ENCODE measurements around the gene CASK. TPM values are rescaled to one million over a fixed set of nuclear protein-coding genes. Genes with fewer than 3 reads are reported as not detected.

Gene CASK
- total and polyA plus RNA-seq, 2 of the 13 experiments (the other 11 are each of a cell fraction or from before 2014, with no cell fraction given) = 14.5 to 16.0 TPM

DNA sequence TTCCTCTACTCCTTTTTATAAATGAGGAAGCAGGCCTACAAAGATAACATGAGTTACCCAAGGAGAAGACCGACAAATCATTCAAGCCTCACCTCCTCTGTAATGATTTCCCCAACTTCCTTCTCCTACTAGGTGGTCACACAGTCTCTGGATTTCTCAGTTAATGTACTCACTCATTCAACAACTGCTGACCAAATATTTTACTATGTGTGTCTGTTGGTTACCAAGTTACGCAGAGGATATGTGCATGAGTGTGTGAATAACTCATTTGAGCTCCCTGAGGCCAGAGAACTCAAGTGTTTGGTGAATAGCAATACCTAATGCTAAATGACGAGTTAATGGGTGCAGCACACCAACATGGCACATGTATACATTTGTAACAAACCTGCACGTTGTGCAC, 10.4 kb downstream of the CASK start (continued):
- TF ChIP-seq, protein P1, sequence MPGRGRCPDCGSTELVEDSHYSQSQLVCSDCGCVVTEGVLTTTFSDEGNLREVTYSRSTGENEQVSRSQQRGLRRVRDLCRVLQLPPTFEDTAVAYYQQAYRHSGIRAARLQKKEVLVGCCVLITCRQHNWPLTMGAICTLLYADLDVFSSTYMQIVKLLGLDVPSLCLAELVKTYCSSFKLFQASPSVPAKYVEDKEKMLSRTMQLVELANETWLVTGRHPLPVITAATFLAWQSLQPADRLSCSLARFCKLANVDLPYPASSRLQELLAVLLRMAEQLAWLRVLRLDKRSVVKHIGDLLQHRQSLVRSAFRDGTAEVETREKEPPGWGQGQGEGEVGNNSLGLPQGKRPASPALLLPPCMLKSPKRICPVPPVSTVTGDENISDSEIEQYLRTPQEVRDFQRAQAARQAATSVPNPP (CRISPR knock-in tag; IDR thresholded peaks at IDR 0.05) = no peak
- no peak for TF ChIP-seq FOXC1 (CRISPR knock-in tag; IDR thresholded peaks at IDR 0.05; ENCODE audit: borderline replicate concordance)

DNA sequence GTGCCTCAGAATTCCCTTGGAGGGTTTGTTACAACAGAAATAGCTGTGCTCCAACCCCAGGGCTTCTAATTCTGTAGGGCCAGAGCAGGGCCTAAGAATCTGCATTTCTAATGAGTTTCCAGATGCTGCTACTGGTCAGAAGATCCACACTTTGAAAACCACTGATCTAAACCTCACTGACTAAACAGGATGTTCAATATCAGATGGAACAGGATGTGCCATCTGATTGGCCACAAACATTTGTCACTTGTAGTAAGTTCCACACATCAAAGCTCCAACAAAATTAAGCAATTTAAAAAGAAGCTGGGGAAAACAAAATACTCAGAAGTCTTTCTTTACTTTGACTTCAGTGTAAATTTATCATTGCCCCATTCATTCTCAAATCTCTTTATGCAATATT, 14.3 kb downstream of the CASK start:
- H3K4me2 ChIP-seq (ENCODE audit: low read depth, low read length) = no peak overlapping the region
- no peaks in the 10 kb centered on the region for H3K36me3 ChIP-seq (replicated peaks in 1 of 2; ENCODE audit: control insufficient read depth in 1 of 2, insufficient read depth in 2 of 2, low read length in 2 of 2)
- no peak for DNase-seq (ENCODE audit: low spot score)
- intact Hi-C loops (cut with micrococcal nuclease; ENCODE audit: unreplicated experiment) (no loop called here), in situ Hi-C loops (cut with HindIII; ENCODE audit: extremely low pct_ligation_motif_present, low pct_unique_long_range_greater_than_20kb) (no loop called here)
- no peak overlapping the region for H3K4me3 ChIP-seq (replicated peaks in 1 of 3; ENCODE audit: insufficient read depth in 1 of 3, low read depth in 2 of 3, low read length in 3 of 3)
- no TSS peak for BruUV-seq (replicated peaks)
- ATAC-seq = no peak
- ChIA-PET POLR2A (no interaction called here), CTCF (ENCODE audit: low intra/inter-chr PET ratio, low total read pairs) (no interaction called here)
- no peaks in the 10 kb centered on the region for H4K20me1 ChIP-seq (ENCODE audit: insufficient read depth, low read length)
- no peak overlapping the region for H3K9ac ChIP-seq (ENCODE audit: insufficient read depth, low read depth, low read length)
- H3K27me3 ChIP-seq (ENCODE audit: control insufficient read depth in 1 of 2, insufficient read depth in 2 of 2, low read length in 2 of 2) = no peaks in the 10 kb centered on the region
- peaks cover 29% of the 10 kb centered on the region for H3K79me2 ChIP-seq (ENCODE audit: insufficient read depth, low read length)
- H3K4me1 ChIP-seq (ENCODE audit: insufficient read depth, low read length) = peaks cover 25% of the 10 kb centered on the region
- no peaks in the 10 kb centered on the region for H3K9me3 ChIP-seq (ENCODE audit: low read length)
- no peak for FAIRE-seq
- no peak overlapping the region for H2AFZ ChIP-seq (ENCODE audit: low read length)
- no peak overlapping the region for H3K27ac ChIP-seq (ENCODE audit: extremely low read length, insufficient read depth, low read length)
- TF ChIP-seq HNRNPK (IDR thresholded peaks at IDR 0.05; ENCODE audit: low read depth, low read length, poor library complexity, severe bottlenecking) (no peak), JUN (CRISPR knock-in tag; IDR thresholded peaks at IDR 0.05) (no peak), ZFP36L2 (CRISPR knock-in tag; IDR thresholded peaks at IDR 0.05) (no peak), BRCA1 (CRISPR knock-in tag; IDR thresholded peaks at IDR 0.05) (no peak), ZSCAN29 (CRISPR knock-in tag; conservative IDR thresholded peaks at IDR 0.05) (no peak), ARID2 (CRISPR knock-in tag; IDR thresholded peaks at IDR 0.05; ENCODE audit: borderline replicate concordance) (no peak)
- TF ChIP-seq, protein P2, sequence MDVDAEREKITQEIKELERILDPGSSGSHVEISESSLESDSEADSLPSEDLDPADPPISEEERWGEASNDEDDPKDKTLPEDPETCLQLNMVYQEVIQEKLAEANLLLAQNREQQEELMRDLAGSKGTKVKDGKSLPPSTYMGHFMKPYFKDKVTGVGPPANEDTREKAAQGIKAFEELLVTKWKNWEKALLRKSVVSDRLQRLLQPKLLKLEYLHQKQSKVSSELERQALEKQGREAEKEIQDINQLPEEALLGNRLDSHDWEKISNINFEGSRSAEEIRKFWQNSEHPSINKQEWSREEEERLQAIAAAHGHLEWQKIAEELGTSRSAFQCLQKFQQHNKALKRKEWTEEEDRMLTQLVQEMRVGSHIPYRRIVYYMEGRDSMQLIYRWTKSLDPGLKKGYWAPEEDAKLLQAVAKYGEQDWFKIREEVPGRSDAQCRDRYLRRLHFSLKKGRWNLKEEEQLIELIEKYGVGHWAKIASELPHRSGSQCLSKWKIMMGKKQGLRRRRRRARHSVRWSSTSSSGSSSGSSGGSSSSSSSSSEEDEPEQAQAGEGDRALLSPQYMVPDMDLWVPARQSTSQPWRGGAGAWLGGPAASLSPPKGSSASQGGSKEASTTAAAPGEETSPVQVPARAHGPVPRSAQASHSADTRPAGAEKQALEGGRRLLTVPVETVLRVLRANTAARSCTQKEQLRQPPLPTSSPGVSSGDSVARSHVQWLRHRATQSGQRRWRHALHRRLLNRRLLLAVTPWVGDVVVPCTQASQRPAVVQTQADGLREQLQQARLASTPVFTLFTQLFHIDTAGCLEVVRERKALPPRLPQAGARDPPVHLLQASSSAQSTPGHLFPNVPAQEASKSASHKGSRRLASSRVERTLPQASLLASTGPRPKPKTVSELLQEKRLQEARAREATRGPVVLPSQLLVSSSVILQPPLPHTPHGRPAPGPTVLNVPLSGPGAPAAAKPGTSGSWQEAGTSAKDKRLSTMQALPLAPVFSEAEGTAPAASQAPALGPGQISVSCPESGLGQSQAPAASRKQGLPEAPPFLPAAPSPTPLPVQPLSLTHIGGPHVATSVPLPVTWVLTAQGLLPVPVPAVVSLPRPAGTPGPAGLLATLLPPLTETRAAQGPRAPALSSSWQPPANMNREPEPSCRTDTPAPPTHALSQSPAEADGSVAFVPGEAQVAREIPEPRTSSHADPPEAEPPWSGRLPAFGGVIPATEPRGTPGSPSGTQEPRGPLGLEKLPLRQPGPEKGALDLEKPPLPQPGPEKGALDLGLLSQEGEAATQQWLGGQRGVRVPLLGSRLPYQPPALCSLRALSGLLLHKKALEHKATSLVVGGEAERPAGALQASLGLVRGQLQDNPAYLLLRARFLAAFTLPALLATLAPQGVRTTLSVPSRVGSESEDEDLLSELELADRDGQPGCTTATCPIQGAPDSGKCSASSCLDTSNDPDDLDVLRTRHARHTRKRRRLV (CRISPR knock-in tag; IDR thresholded peaks at IDR 0.05) = no peak
- TF ChIP-seq, protein P3, sequence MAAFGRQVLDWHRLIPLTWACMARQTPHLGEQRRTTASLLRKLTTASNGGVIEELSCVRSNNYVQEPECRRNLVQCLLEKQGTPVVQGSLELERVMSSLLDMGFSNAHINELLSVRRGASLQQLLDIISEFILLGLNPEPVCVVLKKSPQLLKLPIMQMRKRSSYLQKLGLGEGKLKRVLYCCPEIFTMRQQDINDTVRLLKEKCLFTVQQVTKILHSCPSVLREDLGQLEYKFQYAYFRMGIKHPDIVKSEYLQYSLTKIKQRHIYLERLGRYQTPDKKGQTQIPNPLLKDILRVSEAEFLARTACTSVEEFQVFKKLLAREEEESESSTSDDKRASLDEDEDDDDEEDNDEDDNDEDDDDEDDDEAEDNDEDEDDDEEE (CRISPR knock-in tag; IDR thresholded peaks at IDR 0.05) = no peak
- TF ChIP-seq, protein P4, sequence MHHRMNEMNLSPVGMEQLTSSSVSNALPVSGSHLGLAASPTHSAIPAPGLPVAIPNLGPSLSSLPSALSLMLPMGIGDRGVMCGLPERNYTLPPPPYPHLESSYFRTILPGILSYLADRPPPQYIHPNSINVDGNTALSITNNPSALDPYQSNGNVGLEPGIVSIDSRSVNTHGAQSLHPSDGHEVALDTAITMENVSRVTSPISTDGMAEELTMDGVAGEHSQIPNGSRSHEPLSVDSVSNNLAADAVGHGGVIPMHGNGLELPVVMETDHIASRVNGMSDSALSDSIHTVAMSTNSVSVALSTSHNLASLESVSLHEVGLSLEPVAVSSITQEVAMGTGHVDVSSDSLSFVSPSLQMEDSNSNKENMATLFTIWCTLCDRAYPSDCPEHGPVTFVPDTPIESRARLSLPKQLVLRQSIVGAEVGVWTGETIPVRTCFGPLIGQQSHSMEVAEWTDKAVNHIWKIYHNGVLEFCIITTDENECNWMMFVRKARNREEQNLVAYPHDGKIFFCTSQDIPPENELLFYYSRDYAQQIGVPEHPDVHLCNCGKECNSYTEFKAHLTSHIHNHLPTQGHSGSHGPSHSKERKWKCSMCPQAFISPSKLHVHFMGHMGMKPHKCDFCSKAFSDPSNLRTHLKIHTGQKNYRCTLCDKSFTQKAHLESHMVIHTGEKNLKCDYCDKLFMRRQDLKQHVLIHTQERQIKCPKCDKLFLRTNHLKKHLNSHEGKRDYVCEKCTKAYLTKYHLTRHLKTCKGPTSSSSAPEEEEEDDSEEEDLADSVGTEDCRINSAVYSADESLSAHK (CRISPR knock-in tag; IDR thresholded peaks at IDR 0.05; ENCODE audit: borderline replicate concordance) = no peak

Measured in HepG2 (cell line).